OCI-LY7 (cell line): Measurements from ENCODE around the gene REV3L. TPM values are rescaled to one million over a fixed set of nuclear protein-coding genes. Genes with fewer than 3 reads are reported as not detected.

Experiments
- BruUV-seq: library from RNA; stranded (reverse); fragments of 400-500 nt; replicated peaks from 2 replicates; lab custom pipeline; 2021; lab: Mats Ljungman, UMichigan
- CTCF ChIA-PET: fragments of 300-600 bp; sonication (Branson Sonifier 250); formaldehyde crosslinking; loops from one replicate; lab custom pipeline; 2022; ENCODE audit warnings: antibody characterized with exemption; ENCODE audit not compliant: unreplicated experiment; lab: Charles Lee
- POLR2A ChIA-PET: fragments of 300-600 bp; sonication (Branson Sonifier 250); formaldehyde crosslinking; loops from one replicate; lab custom pipeline; 2022; ENCODE audit warnings: antibody characterized with exemption; lab: Charles Lee
- DNase-seq: peaks from one replicate; pipeline ENCODE4 v3.0.0-alpha.2; 2015; ENCODE audit warnings: low spot score
- H2AFZ ChIP-seq: fragments of 200-600 bp; sonication (generic), shearing (Covaris generic); 2 replicates; pipeline ENCODE4 v1.6.1; 2014; ENCODE audit warnings: mild to moderate bottlenecking, antibody characterized with exemption, low read length, moderate library complexity
- H3K27ac ChIP-seq: fragments of 200-600 bp; sonication (generic); 2 replicates; pipeline ENCODE4 v1.5.1; 2014; ENCODE audit warnings: mixed run types, low read depth, mild to moderate bottlenecking, moderate library complexity, low read length, inconsistent platforms; ENCODE audit not compliant: poor library complexity, severe bottlenecking
- H3K36me3 ChIP-seq: fragments of 200-600 bp; sonication (generic); 2 replicates; pipeline ENCODE4 v1.6.1; 2014; ENCODE audit warnings: mild to moderate bottlenecking, antibody characterized with exemption, low read length, moderate library complexity, mixed read lengths; ENCODE audit not compliant: insufficient read depth
- H3K4me1 ChIP-seq: fragments of 200-600 bp; sonication (generic); 2 replicates; pipeline ENCODE4 v1.5.1; 2014; ENCODE audit warnings: mild to moderate bottlenecking, low read length; ENCODE audit not compliant: insufficient read depth, poor library complexity, severe bottlenecking
- H3K4me2 ChIP-seq: fragments of 200-600 bp; sonication (generic); 2 replicates; pipeline ENCODE4 v1.6.1; 2014; ENCODE audit warnings: mild to moderate bottlenecking, low read length
- H3K4me3 ChIP-seq: fragments of 200-600 bp; sonication (generic); 2 replicates; pipeline ENCODE4 v1.5.1; 2014; ENCODE audit warnings: mild to moderate bottlenecking, low read depth, low read length; ENCODE audit not compliant: poor library complexity, severe bottlenecking
- H3K79me2 ChIP-seq: fragments of 200-600 bp; sonication (generic); 2 replicates; pipeline ENCODE4 v1.6.1; 2016; ENCODE audit warnings: low read depth, mild to moderate bottlenecking, low read length, moderate library complexity, mixed read lengths; ENCODE audit not compliant: insufficient read depth
- H3K9me2 ChIP-seq: fragments of 200-600 bp; sonication (generic); 2 replicates; pipeline ENCODE4 v1.6.1; 2016; ENCODE audit warnings: mild to moderate bottlenecking, low read length, mixed read lengths; ENCODE audit not compliant: insufficient read depth
- H3K9me3 ChIP-seq: fragments of 200-600 bp; sonication (generic); 2 replicates; pipeline ENCODE4 v1.6.1; 2014; ENCODE audit warnings: mild to moderate bottlenecking, mixed run types, low read length, mixed read lengths
- H4K20me1 ChIP-seq: fragments of 200-600 bp; sonication (generic); 2 replicates; pipeline ENCODE4 v1.6.1; 2014; ENCODE audit warnings: mild to moderate bottlenecking, antibody characterized with exemption, low read length, moderate library complexity, mixed read lengths; ENCODE audit not compliant: insufficient read depth
- CTCF ChIP-seq: fragments of 200-600 bp; sonication (generic); conservative IDR thresholded peaks from 2 replicates; pipeline ENCODE4 v1.5.1; 2014; ENCODE audit warnings: mild to moderate bottlenecking, antibody characterized with exemption, low read length, moderate library complexity, mixed read lengths
- EZH2phosphoT487 ChIP-seq: fragments of 200-600 bp; sonication (generic); IDR thresholded peaks from 2 replicates; pipeline ENCODE4 v1.6.1; 2018; ENCODE audit warnings: low read depth, borderline replicate concordance, mild to moderate bottlenecking, mixed run types, antibody characterized with exemption, low read length, moderate library complexity, mixed read lengths
- intact Hi-C: fragments of 100-400 bp; cut with micrococcal nuclease; formaldehyde crosslinking; loops from one replicate; pipeline ENCODE4 v1.10.0; 2022; ENCODE audit not compliant: unreplicated experiment
- total RNA-seq, 2 experiments: library from RNA; depleted of rRNA in 1 of 2; stranded (reverse); fragments of >200 nt in 1 of 2; shearing (Covaris generic) in 1 of 2; gene quantifications; 2 replicates each; pipeline ENCODE4 v1.2.3, GENCODE V29; 2014 to 2022

Gene REV3L
- total RNA-seq, 2 experiments from 2014 or later: 24.8 to 33.4 TPM

- Histone ChIP-seq H3K4me3 (no peak overlapping the region), H3K4me1 (peaks cover 14% of the 10 kb centered on the region), H3K4me2 (peak overlapping the region; percentile 38), H3K9me3 (peaks cover 8% of the 10 kb centered on the region; the same call in 1 of the 2 replicates), H3K79me2 (no peaks in the 10 kb centered on the region), H3K27ac (peak overlapping the region; percentile 19), H4K20me1 (no peaks in the 10 kb centered on the region), H3K36me3 (peaks cover 43% of the 10 kb centered on the region), H3K9me2 (no peaks in the 10 kb centered on the region), H2AFZ (no peak overlapping the region)
- BruUV-seq: no TSS peak
- no peak for DNase-seq
- TF ChIP-seq CTCF (no peak), EZH2phosphoT487 (no peak)
- intact Hi-C loops: loop anchor here (1.0 kb wide), 1 partner anchor 18 kb away; no protein-coding TSS in a partner anchor
- CTCF ChIA-PET: interaction anchor here (0.5 kb wide), 1 partner anchor 11 kb away, joined by 3 read pairs; no protein-coding TSS in a partner anchor
- POLR2A ChIA-PET: interaction anchor here (0.8 kb wide), 1 partner anchor 19 kb away, joined by 4 read pairs; no protein-coding TSS in a partner anchor
These were observed 199.3 kb downstream of the REV3L start for GRCh38 chr6:111283707-111284106.

- Histone ChIP-seq H3K9me3 (peaks cover 12% of the 10 kb centered on the region; the same call in 1 of the 2 replicates), H3K4me1 (peaks cover 14% of the 10 kb centered on the region), H2AFZ (no peak overlapping the region), H3K4me3 (no peak overlapping the region), H3K27ac (no peak overlapping the region), H3K9me2 (no peaks in the 10 kb centered on the region), H4K20me1 (no peaks in the 10 kb centered on the region), H3K79me2 (no peaks in the 10 kb centered on the region), H3K4me2 (no peak overlapping the region), H3K36me3 (peaks cover 55% of the 10 kb centered on the region)
- no peak for TF ChIP-seq CTCF
- no peak for TF ChIP-seq EZH2phosphoT487
- ChIA-PET POLR2A (no interaction called here), CTCF (no interaction called here)
- intact Hi-C loops: no loop called here
- no peak for DNase-seq
- no TSS peak for BruUV-seq
These were observed 200.5 kb downstream of the REV3L start for GRCh38 chr6:111282515-111282914.

GRCh38 chr6:111280445-111280955 lies 202.5 kb downstream of the REV3L start:
- Histone ChIP-seq H3K79me2 (no peaks in the 10 kb centered on the region), H2AFZ (no peak overlapping the region), H3K4me3 (no peak overlapping the region), H3K4me2 (no peak overlapping the region), H3K9me2 (no peaks in the 10 kb centered on the region), H4K20me1 (no peaks in the 10 kb centered on the region), H3K36me3 (peaks cover 76% of the 10 kb centered on the region), H3K4me1 (peaks cover 14% of the 10 kb centered on the region), H3K27ac (no peak overlapping the region), H3K9me3 (peaks cover 15% of the 10 kb centered on the region; the same call in 1 of the 2 replicates)
- no TSS peak for BruUV-seq
- ChIA-PET POLR2A (no interaction called here), CTCF (no interaction called here)
- intact Hi-C loops: no loop called here
- no peak for DNase-seq
- TF ChIP-seq EZH2phosphoT487: no peak
- TF ChIP-seq CTCF: no peak
